Rectal smooth muscle tissue (tissue), 1 donor: ENCODE data around the gene AK3.
A peak's percentile ranks its signal among the peaks of the same experiment; 100 is the strongest.

ENCODE experiments used
- H3K27ac ChIP-seq: one replicate; pipeline ENCODE4 v1.7.0; 2013; ENCODE audit warnings: low read depth, low read length, inconsistent platforms
- H3K27me3 ChIP-seq: one replicate; pipeline ENCODE4 v1.7.0; 2013; ENCODE audit warnings: low read length; ENCODE audit not compliant: control insufficient read depth, insufficient read depth
- H3K36me3 ChIP-seq: one replicate; pipeline ENCODE4 v1.7.0; 2013; ENCODE audit warnings: low read length; ENCODE audit not compliant: control insufficient read depth, insufficient read depth
- H3K4me1 ChIP-seq: one replicate; pipeline ENCODE4 v1.7.0; 2013; ENCODE audit warnings: low read length; ENCODE audit not compliant: control insufficient read depth, insufficient read depth
- H3K4me3 ChIP-seq: one replicate; pipeline ENCODE4 v1.7.0; 2013; ENCODE audit warnings: low read length
- H3K9ac ChIP-seq: one replicate; pipeline ENCODE4 v1.7.0; 2013; ENCODE audit warnings: low read length

Gene AK3

DNA sequence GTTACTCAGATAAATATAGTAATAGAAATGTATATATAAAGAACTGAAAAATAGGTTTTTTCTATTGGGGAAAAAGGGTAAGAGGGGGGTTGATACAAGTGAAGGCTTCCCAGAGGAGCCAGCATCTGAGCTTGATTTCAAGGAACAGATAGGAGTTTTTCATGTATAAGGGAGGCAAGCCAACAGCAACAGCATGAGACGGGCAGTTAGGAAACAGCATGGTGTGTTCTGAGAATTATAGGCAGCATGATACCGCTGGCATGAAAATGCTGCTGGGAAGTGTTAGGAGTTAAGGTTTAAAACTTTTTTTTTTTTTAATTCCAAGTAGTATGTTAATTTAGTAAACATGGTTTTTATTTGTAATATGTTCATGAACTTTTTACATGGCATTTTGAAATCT, 52.0 kb downstream of the AK3 start:
- no peak overlapping the region for H3K9ac ChIP-seq
- no peak overlapping the region for H3K27ac ChIP-seq
- no peaks in the 10 kb centered on the region for H3K27me3 ChIP-seq
- no peak overlapping the region for H3K4me3 ChIP-seq
- H3K4me1 ChIP-seq = no peaks in the 10 kb centered on the region
- peaks cover 3% of the 10 kb centered on the region for H3K36me3 ChIP-seq

DNA sequence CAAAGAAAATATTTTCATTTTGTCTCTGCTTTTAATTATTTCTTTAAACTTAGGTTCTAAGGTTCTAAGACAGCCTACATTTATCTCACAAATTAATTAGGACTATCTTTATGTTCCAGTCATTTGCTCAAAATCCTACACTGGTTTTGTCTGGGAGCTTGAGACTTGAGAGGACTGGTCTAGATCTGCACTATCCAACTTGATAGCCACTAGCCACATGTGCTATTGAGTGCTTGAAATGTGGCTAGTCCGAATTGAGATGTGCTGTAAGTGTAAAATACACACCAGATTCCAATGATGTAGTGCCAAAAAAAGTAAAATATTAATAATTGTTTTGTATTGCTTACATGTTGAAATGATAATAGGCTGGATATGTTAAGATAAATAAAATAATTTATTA, 54.4 kb downstream of the AK3 start:
- Histone ChIP-seq H3K4me3 (no peak overlapping the region), H3K27me3 (no peaks in the 10 kb centered on the region), H3K36me3 (peaks cover 3% of the 10 kb centered on the region), H3K9ac (no peak overlapping the region), H3K27ac (no peak overlapping the region), H3K4me1 (no peaks in the 10 kb centered on the region)

GRCh38 chr9:4686112-4686511, 54.9 kb downstream of the AK3 start:
- no peak overlapping the region for H3K27ac ChIP-seq
- no peak overlapping the region for H3K4me3 ChIP-seq
- no peaks in the 10 kb centered on the region for H3K4me1 ChIP-seq
- no peaks in the 10 kb centered on the region for H3K27me3 ChIP-seq
- peaks cover under 1% of the 10 kb centered on the region for H3K36me3 ChIP-seq
- H3K9ac ChIP-seq = no peak overlapping the region

- Histone ChIP-seq H3K4me1 (peaks cover 8% of the 10 kb centered on the region), H3K4me3 (no peak overlapping the region), H3K27ac (no peak overlapping the region), H3K36me3 (no peaks in the 10 kb centered on the region), H3K9ac (no peak overlapping the region), H3K27me3 (no peaks in the 10 kb centered on the region)
Observed at GRCh38 chr9:4684820-4685219, 56.2 kb downstream of the AK3 start.

DNA sequence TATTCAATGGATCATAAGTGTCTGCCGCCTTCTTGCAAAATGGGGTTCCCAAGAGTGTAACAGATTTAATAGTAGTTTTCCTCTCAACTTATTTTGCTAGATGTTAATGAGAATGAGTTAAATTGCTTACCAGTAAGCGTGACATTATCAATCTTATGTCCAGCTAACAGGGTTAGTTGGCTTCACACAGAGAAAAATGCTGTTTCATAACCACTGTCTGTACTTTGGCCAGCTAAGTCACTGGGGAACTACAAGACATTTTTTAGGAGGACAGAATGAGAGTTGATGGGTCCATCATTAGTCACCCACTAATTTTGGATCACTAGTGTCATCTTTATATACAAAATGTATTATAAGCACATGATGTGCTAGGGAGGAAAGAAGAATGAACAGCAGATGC, 60.3 kb downstream of the AK3 start:
- Histone ChIP-seq H3K9ac (no peak overlapping the region), H3K4me3 (peak overlapping the region; percentile 99), H3K36me3 (no peaks in the 10 kb centered on the region), H3K27ac (peak overlapping the region; percentile 98), H3K27me3 (no peaks in the 10 kb centered on the region), H3K4me1 (peaks cover 11% of the 10 kb centered on the region)

DNA sequence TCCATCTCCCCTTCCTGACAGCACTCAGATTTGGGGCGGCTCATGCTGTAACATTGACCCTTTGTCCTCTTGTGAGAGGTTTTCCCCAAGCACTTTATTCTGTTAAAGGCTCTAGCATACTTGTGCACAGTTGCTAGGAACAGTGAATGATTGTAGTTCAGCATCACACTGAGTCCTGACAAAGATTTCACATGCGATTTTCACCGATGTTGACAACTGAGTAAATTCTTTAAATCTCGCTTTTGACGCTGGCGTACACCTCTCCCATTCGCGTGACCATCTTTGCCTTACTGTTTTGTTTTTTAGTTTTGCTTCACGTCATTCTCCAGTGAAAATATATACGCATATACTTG, 60.9 kb downstream of the AK3 start:
- H3K27me3 ChIP-seq = no peaks in the 10 kb centered on the region
- peak overlapping the region; percentile 99 for H3K4me3 ChIP-seq
- peaks cover 11% of the 10 kb centered on the region for H3K4me1 ChIP-seq
- H3K9ac ChIP-seq = peak overlapping the region; percentile 92
- H3K36me3 ChIP-seq = no peaks in the 10 kb centered on the region
- H3K27ac ChIP-seq = peak overlapping the region; percentile 98

- H3K27ac ChIP-seq = peak within 1 kb of the TSS; percentile 98
- H3K4me3 ChIP-seq = peak within 1 kb of the TSS; percentile 99
- H3K4me1 ChIP-seq = peaks cover 11% of the 10 kb centered on the region
- no peaks in the 10 kb centered on the region for H3K36me3 ChIP-seq
- H3K9ac ChIP-seq = peak within 1 kb of the TSS; percentile 92
- no peaks in the 10 kb centered on the region for H3K27me3 ChIP-seq
Observed at GRCh38 chr9:4679268-4680172, 61.5 kb downstream of the AK3 start, which contains the start of gene CDC37L1. Gene CDC37L1, plus strand, starts transcription at chr9:4679569. Its CDS starts 199 bp downstream, at chr9:4679768.

DNA sequence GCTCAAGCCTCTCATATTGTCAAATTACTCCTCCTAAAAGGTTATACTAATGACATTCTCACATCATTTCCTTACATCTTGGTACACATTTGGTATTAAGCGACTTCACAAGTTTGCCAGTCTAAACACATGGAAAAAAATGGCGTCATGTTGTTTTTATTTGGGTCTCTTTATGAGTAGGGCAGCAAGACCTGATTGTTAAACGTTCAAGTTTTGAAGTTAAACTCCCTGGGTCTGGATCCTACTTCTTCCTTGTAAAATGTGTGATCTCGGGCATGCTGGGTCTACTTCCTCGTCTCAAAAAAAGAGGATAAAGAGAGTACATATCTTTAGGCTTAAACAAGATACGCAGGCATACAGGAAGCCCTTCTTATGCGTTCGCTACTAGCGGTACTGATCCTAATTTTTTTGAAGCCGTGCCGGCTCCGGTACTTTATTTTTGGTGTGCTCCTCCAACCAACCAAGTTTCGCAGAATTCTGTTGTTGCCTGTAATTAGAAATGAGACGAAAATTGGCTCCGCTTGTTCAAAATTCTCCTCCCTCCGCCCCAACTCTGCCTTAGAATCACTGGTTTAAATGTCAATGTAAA, 62.2 kb downstream of the AK3 start:
- H3K4me3 ChIP-seq = peak overlapping the region; percentile 99
- H3K4me1 ChIP-seq = peaks cover 11% of the 10 kb centered on the region
- peak overlapping the region; percentile 89 for H3K9ac ChIP-seq
- H3K36me3 ChIP-seq = no peaks in the 10 kb centered on the region
- H3K27me3 ChIP-seq = no peaks in the 10 kb centered on the region
- peak overlapping the region; percentile 98 for H3K27ac ChIP-seq

DNA sequence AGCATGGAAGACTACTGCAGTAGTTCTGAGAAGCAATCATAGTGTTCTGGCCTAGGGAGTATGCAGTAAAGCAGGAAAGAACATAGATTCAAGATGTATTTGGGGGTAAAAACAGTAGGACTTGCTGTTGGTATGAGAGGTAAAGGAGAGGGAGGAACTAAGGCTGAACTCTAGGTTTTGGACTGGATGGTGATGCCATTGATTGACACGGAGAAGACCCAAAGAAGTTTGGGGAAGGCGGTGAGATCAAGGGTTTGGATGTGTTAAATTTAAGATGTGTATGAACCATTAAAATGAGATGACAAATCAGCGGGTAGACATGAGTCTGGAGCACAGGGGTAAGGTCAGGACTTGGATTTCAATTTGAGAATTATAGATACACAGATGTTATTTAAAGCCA, 63.6 kb downstream of the AK3 start:
- Histone ChIP-seq H3K27me3 (no peaks in the 10 kb centered on the region), H3K27ac (no peak overlapping the region), H3K4me3 (no peak overlapping the region), H3K36me3 (no peaks in the 10 kb centered on the region), H3K4me1 (peaks cover 11% of the 10 kb centered on the region), H3K9ac (no peak overlapping the region)

- Histone ChIP-seq H3K4me3 (no peak overlapping the region), H3K27ac (no peak overlapping the region), H3K4me1 (peaks cover 4% of the 10 kb centered on the region), H3K9ac (no peak overlapping the region), H3K36me3 (no peaks in the 10 kb centered on the region), H3K27me3 (no peaks in the 10 kb centered on the region)
Observed at GRCh38 chr9:4674783-4675182, 66.2 kb downstream of the AK3 start.

GRCh38 chr9:4671737-4672136, 69.3 kb downstream of the AK3 start:
- Histone ChIP-seq H3K4me3 (no peak overlapping the region), H3K4me1 (no peaks in the 10 kb centered on the region), H3K9ac (no peak overlapping the region), H3K36me3 (no peaks in the 10 kb centered on the region), H3K27ac (no peak overlapping the region), H3K27me3 (no peaks in the 10 kb centered on the region)

GRCh38 chr9:4670591-4670990, 70.4 kb downstream of the AK3 start:
- Histone ChIP-seq H3K4me1 (no peaks in the 10 kb centered on the region), H3K4me3 (no peak overlapping the region), H3K36me3 (no peaks in the 10 kb centered on the region), H3K27me3 (no peaks in the 10 kb centered on the region), H3K9ac (no peak overlapping the region), H3K27ac (no peak overlapping the region)

- no peak overlapping the region for H3K9ac ChIP-seq
- H3K4me3 ChIP-seq = no peak overlapping the region
- no peaks in the 10 kb centered on the region for H3K27me3 ChIP-seq
- H3K27ac ChIP-seq = no peak overlapping the region
- H3K36me3 ChIP-seq = no peaks in the 10 kb centered on the region
- no peaks in the 10 kb centered on the region for H3K4me1 ChIP-seq
Observed at GRCh38 chr9:4669890-4670289, 71.1 kb downstream of the AK3 start.
